ENCODE data around the gene NQO1. TPM values are rescaled to one million over a fixed set of nuclear protein-coding genes. Genes with fewer than 3 reads are reported as not detected.

NQO1 gene
- total and polyA plus RNA-seq, 9 of the 15 experiments (the other 6 are each of a cell fraction or from before 2014, with no cell fraction given) = 96.7 to 198 (median 122) TPM

- TF ChIP-seq RFX1 (IDR thresholded peaks at IDR 0.05) (peak; percentile 73), DPF2 (IDR thresholded peaks at IDR 0.05) (0 out of 2 replicates have a peak, but pooled peaks have one; percentile 11), CHD2 (IDR thresholded peaks at IDR 0.05; ENCODE audit: low read depth, low read length) (no peak), ZNF263 (CRISPR knock-in tag; IDR thresholded peaks at IDR 0.05; ENCODE audit: borderline replicate concordance) (no peak), MEIS2 (IDR thresholded peaks at IDR 0.05; ENCODE audit: partially characterized antibody) (peak; percentile 13), ZBTB17 (CRISPR knock-in tag; IDR thresholded peaks at IDR 0.05) (no peak), FOXA3 (CRISPR knock-in tag; conservative IDR thresholded peaks at IDR 0.05 in 1 of 2, IDR thresholded peaks at IDR 0.05 in 1 of 2) (peak in 1 of 2 experiments; percentile 35; a peak in 1 of 4 replicates), KAT7 (CRISPR knock-in tag; IDR thresholded peaks at IDR 0.05; ENCODE audit: borderline replicate concordance) (0 out of 2 replicates have a peak, but pooled peaks have one; percentile 21), ZBTB2 (IDR thresholded peaks at IDR 0.05) (0 out of 2 replicates have a peak, but pooled peaks have one; percentile 56), FOXK2 (conservative IDR thresholded peaks at IDR 0.05 in 1 of 2, IDR thresholded peaks at IDR 0.05 in 1 of 2; ENCODE audit: low read depth in 2 of 2) (peak; percentile 55 to 57; a peak in 1 of 4 replicates), PHF8 (IDR thresholded peaks at IDR 0.05; ENCODE audit: borderline replicate concordance, low read length) (no peak), HLTF (IDR thresholded peaks at IDR 0.05) (no peak), ZNF583 (CRISPR knock-in tag; IDR thresholded peaks at IDR 0.05) (no peak), ZNF707 (CRISPR knock-in tag; conservative IDR thresholded peaks at IDR 0.05) (no peak)
- TF ChIP-seq, protein P1, sequence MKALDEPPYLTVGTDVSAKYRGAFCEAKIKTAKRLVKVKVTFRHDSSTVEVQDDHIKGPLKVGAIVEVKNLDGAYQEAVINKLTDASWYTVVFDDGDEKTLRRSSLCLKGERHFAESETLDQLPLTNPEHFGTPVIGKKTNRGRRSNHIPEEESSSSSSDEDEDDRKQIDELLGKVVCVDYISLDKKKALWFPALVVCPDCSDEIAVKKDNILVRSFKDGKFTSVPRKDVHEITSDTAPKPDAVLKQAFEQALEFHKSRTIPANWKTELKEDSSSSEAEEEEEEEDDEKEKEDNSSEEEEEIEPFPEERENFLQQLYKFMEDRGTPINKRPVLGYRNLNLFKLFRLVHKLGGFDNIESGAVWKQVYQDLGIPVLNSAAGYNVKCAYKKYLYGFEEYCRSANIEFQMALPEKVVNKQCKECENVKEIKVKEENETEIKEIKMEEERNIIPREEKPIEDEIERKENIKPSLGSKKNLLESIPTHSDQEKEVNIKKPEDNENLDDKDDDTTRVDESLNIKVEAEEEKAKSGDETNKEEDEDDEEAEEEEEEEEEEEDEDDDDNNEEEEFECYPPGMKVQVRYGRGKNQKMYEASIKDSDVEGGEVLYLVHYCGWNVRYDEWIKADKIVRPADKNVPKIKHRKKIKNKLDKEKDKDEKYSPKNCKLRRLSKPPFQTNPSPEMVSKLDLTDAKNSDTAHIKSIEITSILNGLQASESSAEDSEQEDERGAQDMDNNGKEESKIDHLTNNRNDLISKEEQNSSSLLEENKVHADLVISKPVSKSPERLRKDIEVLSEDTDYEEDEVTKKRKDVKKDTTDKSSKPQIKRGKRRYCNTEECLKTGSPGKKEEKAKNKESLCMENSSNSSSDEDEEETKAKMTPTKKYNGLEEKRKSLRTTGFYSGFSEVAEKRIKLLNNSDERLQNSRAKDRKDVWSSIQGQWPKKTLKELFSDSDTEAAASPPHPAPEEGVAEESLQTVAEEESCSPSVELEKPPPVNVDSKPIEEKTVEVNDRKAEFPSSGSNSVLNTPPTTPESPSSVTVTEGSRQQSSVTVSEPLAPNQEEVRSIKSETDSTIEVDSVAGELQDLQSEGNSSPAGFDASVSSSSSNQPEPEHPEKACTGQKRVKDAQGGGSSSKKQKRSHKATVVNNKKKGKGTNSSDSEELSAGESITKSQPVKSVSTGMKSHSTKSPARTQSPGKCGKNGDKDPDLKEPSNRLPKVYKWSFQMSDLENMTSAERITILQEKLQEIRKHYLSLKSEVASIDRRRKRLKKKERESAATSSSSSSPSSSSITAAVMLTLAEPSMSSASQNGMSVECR (CRISPR knock-in tag; IDR thresholded peaks at IDR 0.05) = no peak
Measured at GRCh38 chr16:69762814-69763598, 36.6 kb upstream of the NQO1 start (continued).

Data from K562 (cell line).